GM12891 (cell line): Measurements from ENCODE around the gene STAT4.

Experiments
- POLR2A ChIP-seq: IDR thresholded peaks from 2 replicates; pipeline ENCODE4 v1.6.1; 2011; ENCODE audit warnings: low read depth, low read length, control low read depth
- POLR2AphosphoS5 ChIP-seq: IDR thresholded peaks from 2 replicates; pipeline ENCODE4 v1.6.1; 2011; ENCODE audit warnings: low read depth, low read length, control low read depth
- TAF1 ChIP-seq: IDR thresholded peaks from 2 replicates; pipeline ENCODE4 v1.6.1; 2011; ENCODE audit warnings: low read depth, low read length, control low read depth

- TF ChIP-seq POLR2A = peak; percentile 65
- no peak for TF ChIP-seq TAF1
- TF ChIP-seq POLR2AphosphoS5 = no peak
These were observed 160.7 kb downstream of the STAT4 start for GRCh38 chr2:190990132-190990531.
